MM.1S (cell line): ENCODE data around the gene OR56A1.

Source experiments
- DNase-seq: peaks from one replicate; pipeline ENCODE4 v3.0.0-alpha.2; 2015
- H2AFZ ChIP-seq: fragments of 300-600 bp; sonication (generic); 2 replicates; pipeline ENCODE4 v1.6.0; 2016; ENCODE audit warnings: antibody characterized with exemption, low read length
- H3F3A ChIP-seq: fragments of 300-600 bp; sonication (generic); 2 replicates; pipeline ENCODE4 v1.6.1; 2016; ENCODE audit warnings: mild to moderate bottlenecking, antibody characterized with exemption, low read length, moderate library complexity, mixed read lengths; ENCODE audit not compliant: insufficient read depth
- H3K27ac ChIP-seq: fragments of 300-600 bp; sonication (generic); 2 replicates; pipeline ENCODE4 v1.5.1; 2016; ENCODE audit warnings: mild to moderate bottlenecking, low read length
- H3K27me3 ChIP-seq: fragments of 300-600 bp; sonication (generic); replicated peaks from 2 replicates; pipeline ENCODE4 v1.6.0; 2016; ENCODE audit warnings: low read length; ENCODE audit not compliant: insufficient read depth
- H3K36me3 ChIP-seq: fragments of 300-600 bp; sonication (generic); replicated peaks from 2 replicates; pipeline ENCODE4 v1.6.1; 2016; ENCODE audit warnings: mild to moderate bottlenecking, low read length, mixed read lengths; ENCODE audit not compliant: insufficient read depth
- H3K4me1 ChIP-seq: fragments of 300-600 bp; sonication (generic); 2 replicates; pipeline ENCODE4 v1.6.1; 2016; ENCODE audit warnings: low read length, mixed read lengths
- H3K4me2 ChIP-seq: fragments of 300-600 bp; sonication (generic); 2 replicates; pipeline ENCODE4 v1.6.0; 2016; ENCODE audit warnings: low read depth, low read length
- H3K4me3 ChIP-seq: fragments of 300-600 bp; sonication (generic); 2 replicates; pipeline ENCODE4 v1.5.1; 2016; ENCODE audit warnings: low read length, mixed read lengths
- H3K79me2 ChIP-seq: fragments of 300-600 bp; sonication (generic); 2 replicates; pipeline ENCODE4 v1.6.1; 2016; ENCODE audit warnings: mixed run types, low read length, mixed read lengths
- H3K9ac ChIP-seq: fragments of 300-600 bp; sonication (generic); 2 replicates; pipeline ENCODE4 v1.6.1; 2016; ENCODE audit warnings: low read length, mixed read lengths
- H3K9me2 ChIP-seq: fragments of 300-600 bp; sonication (generic); replicated peaks from 2 replicates; pipeline ENCODE4 v1.6.1; 2016; ENCODE audit warnings: mild to moderate bottlenecking, low read length, mixed read lengths; ENCODE audit not compliant: insufficient read depth
- H3K9me3 ChIP-seq: fragments of 300-600 bp; sonication (generic); replicated peaks from 2 replicates; pipeline ENCODE4 v1.6.1; 2016; ENCODE audit warnings: mild to moderate bottlenecking, low read length, mixed read lengths; ENCODE audit not compliant: insufficient read depth
- H4K20me1 ChIP-seq: fragments of 300-600 bp; sonication (generic); 2 replicates; pipeline ENCODE4 v1.6.1; 2016; ENCODE audit warnings: mild to moderate bottlenecking, low read length, moderate library complexity, mixed read lengths; ENCODE audit not compliant: insufficient read depth
- EZH2 ChIP-seq: fragments of 300-600 bp; sonication (generic); optimal IDR thresholded peaks from 2 replicates; pipeline ENCODE3; 2017; ENCODE audit warnings: low read depth, mild to moderate bottlenecking, antibody characterized with exemption, low read length, mixed read lengths
- EZH2phosphoT487 ChIP-seq: fragments of 300-600 bp; sonication (generic); IDR thresholded peaks from 2 replicates; pipeline ENCODE4 v1.6.1; 2018; ENCODE audit warnings: antibody characterized with exemption, low read length
- TF ChIP-seq, protein P1 (sequence below): fragments of 300-600 bp; sonication (generic); IDR thresholded peaks from 2 replicates; pipeline ENCODE4 v1.5.1; 2016; ENCODE audit warnings: antibody characterized with exemption, low read length, mixed read lengths

Gene OR56A1

DNA sequence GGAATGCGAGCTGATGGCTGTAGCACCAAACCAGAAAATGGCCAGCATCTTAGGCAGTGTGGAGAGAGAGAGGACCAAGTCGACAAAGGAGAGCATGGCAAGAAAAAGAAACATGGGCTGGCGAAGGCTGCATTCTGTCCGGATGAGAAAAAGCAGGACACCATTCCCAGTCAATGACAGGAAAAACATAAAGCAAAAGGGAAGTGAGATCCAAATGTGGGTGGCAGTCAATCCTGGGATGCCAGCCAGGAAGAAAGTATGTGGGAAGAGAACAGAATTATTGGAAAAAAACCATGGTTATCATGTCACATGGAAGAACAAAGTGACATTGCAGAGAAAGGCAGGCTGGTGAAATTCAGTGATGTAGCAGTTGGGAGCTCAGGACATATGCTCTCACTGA, 36.9 kb upstream of the OR56A1 start:
- H3K9ac ChIP-seq = no peak overlapping the region
- no peaks in the 10 kb centered on the region for H3F3A ChIP-seq
- no peaks in the 10 kb centered on the region for H3K9me2 ChIP-seq
- H4K20me1 ChIP-seq = no peaks in the 10 kb centered on the region
- no peaks in the 10 kb centered on the region for H3K27me3 ChIP-seq
- no peaks in the 10 kb centered on the region for H3K79me2 ChIP-seq
- H3K36me3 ChIP-seq = no peaks in the 10 kb centered on the region
- no peaks in the 10 kb centered on the region for H3K4me1 ChIP-seq
- no peak for DNase-seq
- no peaks in the 10 kb centered on the region for H3K9me3 ChIP-seq
- H3K4me3 ChIP-seq = no peak overlapping the region
- no peak overlapping the region for H3K4me2 ChIP-seq
- H2AFZ ChIP-seq = no peak overlapping the region
- TF ChIP-seq EZH2 = no peak
- TF ChIP-seq, protein P1, sequence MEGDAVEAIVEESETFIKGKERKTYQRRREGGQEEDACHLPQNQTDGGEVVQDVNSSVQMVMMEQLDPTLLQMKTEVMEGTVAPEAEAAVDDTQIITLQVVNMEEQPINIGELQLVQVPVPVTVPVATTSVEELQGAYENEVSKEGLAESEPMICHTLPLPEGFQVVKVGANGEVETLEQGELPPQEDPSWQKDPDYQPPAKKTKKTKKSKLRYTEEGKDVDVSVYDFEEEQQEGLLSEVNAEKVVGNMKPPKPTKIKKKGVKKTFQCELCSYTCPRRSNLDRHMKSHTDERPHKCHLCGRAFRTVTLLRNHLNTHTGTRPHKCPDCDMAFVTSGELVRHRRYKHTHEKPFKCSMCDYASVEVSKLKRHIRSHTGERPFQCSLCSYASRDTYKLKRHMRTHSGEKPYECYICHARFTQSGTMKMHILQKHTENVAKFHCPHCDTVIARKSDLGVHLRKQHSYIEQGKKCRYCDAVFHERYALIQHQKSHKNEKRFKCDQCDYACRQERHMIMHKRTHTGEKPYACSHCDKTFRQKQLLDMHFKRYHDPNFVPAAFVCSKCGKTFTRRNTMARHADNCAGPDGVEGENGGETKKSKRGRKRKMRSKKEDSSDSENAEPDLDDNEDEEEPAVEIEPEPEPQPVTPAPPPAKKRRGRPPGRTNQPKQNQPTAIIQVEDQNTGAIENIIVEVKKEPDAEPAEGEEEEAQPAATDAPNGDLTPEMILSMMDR = no peak
- no peak for TF ChIP-seq EZH2phosphoT487
- no peak overlapping the region for H3K27ac ChIP-seq

DNA sequence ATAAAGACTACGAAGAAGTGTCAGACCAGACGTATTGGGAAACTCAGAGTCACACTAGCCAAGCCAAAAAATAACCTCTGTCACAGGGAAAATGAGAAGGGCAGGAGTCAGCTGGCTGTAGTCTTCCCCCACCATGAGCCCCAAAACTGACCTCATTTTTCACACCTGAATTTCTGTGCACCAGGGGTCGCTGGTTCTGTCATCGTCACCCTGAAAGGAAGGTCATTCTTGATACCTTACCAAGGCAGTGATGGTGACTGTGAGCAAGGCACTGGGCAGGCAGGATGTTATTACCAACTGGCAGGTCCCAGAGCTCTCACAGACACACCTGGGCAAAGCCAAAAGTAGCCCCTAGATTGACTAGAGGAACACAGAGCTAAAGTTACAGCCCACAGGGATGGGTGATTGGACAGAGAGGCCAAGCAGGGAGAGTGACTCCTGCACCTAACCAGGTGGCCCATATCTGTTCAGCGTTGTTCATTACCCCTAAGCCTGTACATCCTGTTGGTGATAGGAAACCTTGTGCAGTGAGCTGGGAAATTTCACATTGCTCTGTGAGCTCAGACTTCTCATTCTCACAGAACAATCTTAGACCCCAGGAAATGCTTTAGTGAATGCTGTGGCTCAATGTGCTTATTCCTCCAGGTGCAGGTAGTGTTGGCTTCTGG, 32.3 kb upstream of the OR56A1 start:
- Histone ChIP-seq H3K4me2 (no peak overlapping the region), H3F3A (no peaks in the 10 kb centered on the region), H3K9ac (no peak overlapping the region), H3K4me1 (no peaks in the 10 kb centered on the region), H3K4me3 (no peak overlapping the region), H3K27me3 (no peaks in the 10 kb centered on the region), H3K79me2 (no peaks in the 10 kb centered on the region), H3K9me3 (no peaks in the 10 kb centered on the region), H3K9me2 (no peaks in the 10 kb centered on the region), H3K36me3 (no peaks in the 10 kb centered on the region), H2AFZ (no peak overlapping the region), H3K27ac (no peak overlapping the region), H4K20me1 (no peaks in the 10 kb centered on the region)
- no peak for DNase-seq
- TF ChIP-seq EZH2 = no peak
- TF ChIP-seq, protein P1 = peak; percentile 31

DNA sequence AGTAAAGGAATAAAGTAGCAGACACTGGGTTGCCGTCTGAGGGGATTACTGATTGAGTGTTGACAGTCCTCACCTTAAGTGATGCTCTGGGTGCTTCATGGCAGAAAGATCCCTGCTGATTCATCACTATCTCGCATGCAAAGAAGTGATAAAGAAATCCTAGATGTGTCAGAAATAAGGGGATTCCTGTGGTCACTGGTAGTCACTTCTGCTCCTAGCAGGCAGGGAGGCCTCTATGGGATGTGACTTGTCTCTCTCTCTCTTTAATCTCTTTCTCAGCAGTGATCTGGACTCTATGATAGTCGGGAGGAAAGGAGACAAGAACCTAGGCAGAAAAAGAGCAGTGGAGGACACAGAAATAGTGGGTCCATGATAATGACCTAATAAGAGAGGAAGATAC, 30.9 kb upstream of the OR56A1 start:
- Histone ChIP-seq H3K27me3 (no peaks in the 10 kb centered on the region), H3K4me3 (no peak overlapping the region), H3K36me3 (no peaks in the 10 kb centered on the region), H3K9me3 (no peaks in the 10 kb centered on the region), H3K79me2 (no peaks in the 10 kb centered on the region), H3F3A (no peaks in the 10 kb centered on the region), H3K9ac (no peak overlapping the region), H3K4me2 (no peak overlapping the region), H2AFZ (no peak overlapping the region), H4K20me1 (no peaks in the 10 kb centered on the region), H3K9me2 (no peaks in the 10 kb centered on the region), H3K4me1 (no peaks in the 10 kb centered on the region), H3K27ac (no peak overlapping the region)
- TF ChIP-seq EZH2phosphoT487 = no peak
- no peak for TF ChIP-seq EZH2
- TF ChIP-seq, protein P1 = no peak
- DNase-seq = no peak
